ENCODE measurements around the gene CCM2.
"Not testable (repeated sequence)": the region's sequence is repeated elsewhere in the genome, so short reads cannot be mapped to it uniquely, and the experiment has no call there.

CCM2 gene

GRCh38 chr7:45105588-45106188 lies 105.7 kb downstream of the CCM2 start:
- Histone ChIP-seq H3K4me3 (ENCODE audit: low read length) (no peak overlapping the region), H3K9ac (ENCODE audit: low read length) (no peak overlapping the region), H3K9me3 (ENCODE audit: control insufficient read depth, low read length) (no peaks in the 10 kb centered on the region), H3K27me3 (replicated peaks; ENCODE audit: control insufficient read depth, insufficient read depth, low read length) (no peaks in the 10 kb centered on the region), H3K4me1 (ENCODE audit: control insufficient read depth, insufficient read depth, low read length) (peaks cover 31% of the 10 kb centered on the region), H3K36me3 (ENCODE audit: control insufficient read depth, insufficient read depth, low read length, severe bottlenecking) (peaks cover 85% of the 10 kb centered on the region)
- no peak for DNase-seq (ENCODE audit: low read depth)

GRCh38 chr7:45106820-45107219 lies 106.8 kb downstream of the CCM2 start:
- Histone ChIP-seq H3K4me3 (ENCODE audit: low read length) (no peak overlapping the region), H3K9ac (ENCODE audit: low read length) (peak overlapping the region; percentile 13), H3K9me3 (ENCODE audit: control insufficient read depth, low read length) (no peaks in the 10 kb centered on the region), H3K27me3 (replicated peaks; ENCODE audit: control insufficient read depth, insufficient read depth, low read length) (no peaks in the 10 kb centered on the region), H3K36me3 (ENCODE audit: control insufficient read depth, insufficient read depth, low read length, severe bottlenecking) (peaks cover 74% of the 10 kb centered on the region), H3K4me1 (ENCODE audit: control insufficient read depth, insufficient read depth, low read length) (peaks cover 31% of the 10 kb centered on the region)
- no peak for DNase-seq (ENCODE audit: low read depth)

GRCh38 chr7:45107356-45107755 lies 107.4 kb downstream of the CCM2 start:
- Histone ChIP-seq H3K36me3 (ENCODE audit: control insufficient read depth, insufficient read depth, low read length, severe bottlenecking) (peaks cover 68% of the 10 kb centered on the region), H3K9me3 (ENCODE audit: control insufficient read depth, low read length) (no peaks in the 10 kb centered on the region)
- no peak for DNase-seq (ENCODE audit: low read depth)

GRCh38 chr7:45108863-45109262 lies 108.9 kb downstream of the CCM2 start:
- Histone ChIP-seq H3K27me3 (replicated peaks; ENCODE audit: control insufficient read depth, insufficient read depth, low read length) (no peaks in the 10 kb centered on the region), H3K4me3 (ENCODE audit: low read length) (no peak overlapping the region), H3K36me3 (ENCODE audit: control insufficient read depth, insufficient read depth, low read length, severe bottlenecking) (peaks cover 53% of the 10 kb centered on the region), H3K9me3 (ENCODE audit: control insufficient read depth, low read length) (no peaks in the 10 kb centered on the region), H3K9ac (ENCODE audit: low read length) (peak overlapping the region; percentile 34), H3K4me1 (ENCODE audit: control insufficient read depth, insufficient read depth, low read length) (peaks cover 39% of the 10 kb centered on the region)
- DNase-seq (ENCODE audit: low read depth): no peak

More at GRCh38 chr7:45107356-45107755, 107.4 kb downstream of the CCM2 start:
- Histone ChIP-seq H3K9ac (ENCODE audit: low read length) (peak overlapping the region; percentile 13), H3K27me3 (replicated peaks; ENCODE audit: control insufficient read depth, insufficient read depth, low read length) (no peaks in the 10 kb centered on the region), H3K4me1 (ENCODE audit: control insufficient read depth, insufficient read depth, low read length) (peaks cover 34% of the 10 kb centered on the region), H3K4me3 (ENCODE audit: low read length) (no peak overlapping the region)

- Histone ChIP-seq H3K27me3 (replicated peaks; ENCODE audit: control insufficient read depth, insufficient read depth, low read length) (peaks cover 13% of the 10 kb centered on the region), H3K9ac (ENCODE audit: low read length) (peak within 1 kb of the TSS; percentile 96), H3K4me1 (ENCODE audit: control insufficient read depth, insufficient read depth, low read length) (peaks cover 39% of the 10 kb centered on the region), H3K36me3 (ENCODE audit: control insufficient read depth, insufficient read depth, low read length, severe bottlenecking) (peaks cover 26% of the 10 kb centered on the region), H3K4me3 (ENCODE audit: low read length) (peak within 1 kb of the TSS; percentile 99), H3K9me3 (ENCODE audit: control insufficient read depth, low read length) (no peaks in the 10 kb centered on the region)
- peak; percentile 98 for DNase-seq (ENCODE audit: low read depth)
Observed at GRCh38 chr7:45111298-45112223, 111.6 kb downstream of the CCM2 start, which contains the start of gene TBRG4. TBRG4 (minus strand) TSS chr7:45111697; CDS start chr7:45109237, 2,460 bp downstream.

- peaks cover 16% of the 10 kb centered on the region for H3K36me3 ChIP-seq (ENCODE audit: control insufficient read depth, insufficient read depth, low read length, severe bottlenecking)
- H3K4me1 ChIP-seq (ENCODE audit: control insufficient read depth, insufficient read depth, low read length): peaks cover 29% of the 10 kb centered on the region
- H3K9me3 ChIP-seq (ENCODE audit: control insufficient read depth, low read length): no peaks in the 10 kb centered on the region
- H3K4me3 ChIP-seq (ENCODE audit: low read length): peak overlapping the region; percentile 99
- H3K27me3 ChIP-seq (replicated peaks; ENCODE audit: control insufficient read depth, insufficient read depth, low read length): peaks cover 18% of the 10 kb centered on the region
- no peak for DNase-seq (ENCODE audit: low read depth)
- H3K9ac ChIP-seq (ENCODE audit: low read length): no peak overlapping the region
Observed at GRCh38 chr7:45112648-45113047, 112.6 kb downstream of the CCM2 start.

GRCh38 chr7:45114257-45114656 lies 114.3 kb downstream of the CCM2 start:
- not testable (repeated sequence) for H3K4me3 ChIP-seq (ENCODE audit: low read length); H3K9ac ChIP-seq (ENCODE audit: low read length); DNase-seq (ENCODE audit: low read depth); H3K36me3 ChIP-seq (ENCODE audit: control insufficient read depth, insufficient read depth, low read length, severe bottlenecking); H3K9me3 ChIP-seq (ENCODE audit: control insufficient read depth, low read length)
- peaks cover 13% of the 10 kb centered on the region for H3K4me1 ChIP-seq (ENCODE audit: control insufficient read depth, insufficient read depth, low read length)
- peaks cover 18% of the 10 kb centered on the region for H3K27me3 ChIP-seq (replicated peaks; ENCODE audit: control insufficient read depth, insufficient read depth, low read length)

GRCh38 chr7:45114926-45115325 lies 114.9 kb downstream of the CCM2 start:
- Histone ChIP-seq H3K27me3 (replicated peaks; ENCODE audit: control insufficient read depth, insufficient read depth, low read length) (peaks cover 18% of the 10 kb centered on the region), H3K9me3 (ENCODE audit: control insufficient read depth, low read length) (no peaks in the 10 kb centered on the region), H3K36me3 (ENCODE audit: control insufficient read depth, insufficient read depth, low read length, severe bottlenecking) (no peaks in the 10 kb centered on the region), H3K4me1 (ENCODE audit: control insufficient read depth, insufficient read depth, low read length) (peaks cover 11% of the 10 kb centered on the region), H3K4me3 (ENCODE audit: low read length) (no peak overlapping the region), H3K9ac (ENCODE audit: low read length) (no peak overlapping the region)
- no peak for DNase-seq (ENCODE audit: low read depth)

GRCh38 chr7:45116048-45116447 lies 116.0 kb downstream of the CCM2 start:
- no peaks in the 10 kb centered on the region for H3K36me3 ChIP-seq (ENCODE audit: control insufficient read depth, insufficient read depth, low read length, severe bottlenecking)
- no peak for DNase-seq (ENCODE audit: low read depth)
- no peak overlapping the region for H3K4me3 ChIP-seq (ENCODE audit: low read length)
- no peak overlapping the region for H3K9ac ChIP-seq (ENCODE audit: low read length)
- peaks cover 18% of the 10 kb centered on the region for H3K27me3 ChIP-seq (replicated peaks; ENCODE audit: control insufficient read depth, insufficient read depth, low read length)
- no peaks in the 10 kb centered on the region for H3K9me3 ChIP-seq (ENCODE audit: control insufficient read depth, low read length)
- H3K4me1 ChIP-seq (ENCODE audit: control insufficient read depth, insufficient read depth, low read length): peaks cover 8% of the 10 kb centered on the region

GRCh38 chr7:45117582-45117981 lies 117.6 kb downstream of the CCM2 start:
- H3K9ac ChIP-seq (ENCODE audit: low read length): no peak overlapping the region
- H3K4me1 ChIP-seq (ENCODE audit: control insufficient read depth, insufficient read depth, low read length): peaks cover 3% of the 10 kb centered on the region
- no peak for DNase-seq (ENCODE audit: low read depth)
- H3K27me3 ChIP-seq (replicated peaks; ENCODE audit: control insufficient read depth, insufficient read depth, low read length): peaks cover 24% of the 10 kb centered on the region
- no peak overlapping the region for H3K4me3 ChIP-seq (ENCODE audit: low read length)
- no peaks in the 10 kb centered on the region for H3K36me3 ChIP-seq (ENCODE audit: control insufficient read depth, insufficient read depth, low read length, severe bottlenecking)
- no peaks in the 10 kb centered on the region for H3K9me3 ChIP-seq (ENCODE audit: control insufficient read depth, low read length)

- DNase-seq (ENCODE audit: low read depth): no peak
- no peaks in the 10 kb centered on the region for H3K9me3 ChIP-seq (ENCODE audit: control insufficient read depth, low read length)
- H3K36me3 ChIP-seq (ENCODE audit: control insufficient read depth, insufficient read depth, low read length, severe bottlenecking): no peaks in the 10 kb centered on the region
- no peak overlapping the region for H3K4me3 ChIP-seq (ENCODE audit: low read length)
- no peak overlapping the region for H3K9ac ChIP-seq (ENCODE audit: low read length)
- peaks cover 30% of the 10 kb centered on the region for H3K27me3 ChIP-seq (replicated peaks; ENCODE audit: control insufficient read depth, insufficient read depth, low read length)
- no peaks in the 10 kb centered on the region for H3K4me1 ChIP-seq (ENCODE audit: control insufficient read depth, insufficient read depth, low read length)
Observed at GRCh38 chr7:45118292-45118691, 118.3 kb downstream of the CCM2 start.

Data from adipocyte (in vitro differentiated cells).